Fibroblast of skin of left quadriceps (primary cell): ENCODE results near the gene ATL3.
"Not testable (repeated sequence)": the region's sequence is repeated elsewhere in the genome, so short reads cannot be mapped to it uniquely, and the experiment has no call there.

Experiments
- DNase-seq, 2 experiments: peaks; one replicate each; pipeline ENCODE4 v3.0.0-alpha.2; 2013; ENCODE audit warnings: low read depth in 2 of 2

Gene ATL3

DNA sequence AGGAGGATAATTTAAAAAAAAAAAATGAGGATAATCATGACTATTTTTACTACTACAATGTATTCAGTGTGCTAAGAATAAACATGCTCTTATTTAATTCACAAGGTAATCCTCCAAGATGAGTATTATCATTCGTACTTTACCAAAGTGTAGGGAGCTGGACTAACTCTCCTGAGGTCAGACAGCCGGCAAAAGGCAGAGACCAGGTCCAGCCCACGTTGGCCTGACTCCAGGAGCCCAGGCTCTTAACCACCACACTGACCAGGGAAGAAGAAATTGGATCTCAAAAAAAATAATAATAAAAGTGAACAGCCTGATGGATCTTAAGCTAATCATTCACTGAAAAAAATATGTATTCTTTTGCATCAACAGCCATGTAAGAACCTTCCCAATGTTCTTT is 82.2 kb downstream of the ATL3 start:
- DNase-seq = no peak

DNA sequence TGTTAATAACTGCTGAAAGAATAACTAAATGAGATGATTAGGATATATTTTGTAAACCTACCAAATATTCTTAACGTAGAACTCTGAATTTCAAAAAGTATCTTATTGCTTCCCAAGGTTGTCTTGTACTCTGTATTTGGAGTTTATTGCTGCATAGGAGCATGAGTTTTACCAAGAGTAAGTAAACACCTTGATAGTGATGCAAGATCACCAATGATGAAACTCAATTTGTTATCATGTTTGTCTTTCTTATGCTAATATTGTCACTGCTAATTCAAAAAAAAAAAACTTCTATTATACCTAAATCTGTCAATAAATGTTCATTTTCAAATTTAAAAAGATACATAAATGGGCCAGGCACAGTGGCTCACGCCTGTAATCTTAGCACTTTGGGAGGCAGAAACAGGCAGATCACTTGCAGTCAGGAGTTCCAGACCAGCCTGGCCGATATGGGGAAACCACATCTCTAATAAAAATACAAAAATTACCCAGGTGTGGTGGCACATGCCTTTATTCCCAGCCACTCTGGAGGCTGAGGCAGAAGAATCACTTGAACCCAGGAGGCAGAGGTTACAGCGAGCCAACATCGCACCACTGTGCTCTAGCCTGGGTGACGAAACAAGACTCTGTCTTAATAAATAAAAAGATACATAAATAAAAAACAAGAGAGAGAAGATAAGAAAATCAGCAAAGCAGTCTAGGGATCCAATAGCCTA is 84.6 kb downstream of the ATL3 start:
- DNase-seq = no peak

DNA sequence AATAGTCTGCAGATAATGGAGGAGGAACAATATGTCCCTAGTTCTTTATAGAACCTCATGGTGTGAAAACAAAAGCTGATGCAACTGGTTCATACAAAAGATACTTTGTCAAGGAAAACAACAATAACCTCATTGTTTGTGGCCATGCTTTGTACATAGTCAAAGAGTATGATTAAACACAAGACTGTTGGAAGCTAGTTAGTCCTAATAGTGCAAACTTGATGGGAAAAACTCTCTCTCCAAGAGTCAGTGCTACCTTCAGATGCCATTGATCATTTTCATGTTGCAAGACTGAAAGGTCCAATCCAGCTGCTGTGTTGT is 87.9 kb downstream of the ATL3 start:
- no peak for DNase-seq

DNA sequence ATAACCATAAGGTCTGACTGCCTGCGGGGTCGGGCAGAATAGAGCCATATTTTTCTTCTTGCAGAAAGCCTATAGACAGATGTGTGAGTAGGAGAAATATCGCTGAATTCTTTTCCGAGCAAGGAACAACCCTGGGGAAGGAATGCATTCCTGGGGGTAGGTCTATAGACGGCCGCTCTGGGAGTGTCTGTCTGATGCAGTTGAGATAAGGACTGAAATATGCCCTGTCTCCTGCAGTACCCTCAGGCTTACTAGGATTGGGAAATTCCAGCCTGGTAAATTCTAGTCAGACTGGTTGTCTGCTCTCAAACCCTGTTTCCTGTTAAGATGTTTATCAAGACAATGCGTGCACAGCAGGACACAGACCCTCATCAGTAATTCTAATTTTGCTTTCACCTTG is 90.0 kb downstream of the ATL3 start:
- not testable (repeated sequence) for DNase-seq

DNA sequence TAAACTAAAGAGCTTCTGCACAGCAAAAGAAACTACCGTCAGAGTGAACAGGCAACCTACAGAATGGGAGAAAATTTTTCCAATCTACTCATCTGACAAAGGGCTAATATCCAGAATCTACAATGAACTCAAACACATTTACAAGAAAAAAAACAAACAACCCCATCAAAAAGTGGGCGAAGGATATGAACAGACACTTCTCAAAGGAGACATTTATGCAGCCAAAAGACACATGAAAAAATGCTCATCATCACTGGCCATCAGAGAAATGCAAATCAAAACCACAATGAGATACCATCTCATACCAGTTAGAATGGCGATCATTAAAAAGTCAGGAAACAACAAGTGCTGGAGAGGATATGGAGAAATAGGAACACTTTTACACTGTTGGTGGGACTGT is 92.3 kb downstream of the ATL3 start:
- DNase-seq = not testable (repeated sequence)

DNA sequence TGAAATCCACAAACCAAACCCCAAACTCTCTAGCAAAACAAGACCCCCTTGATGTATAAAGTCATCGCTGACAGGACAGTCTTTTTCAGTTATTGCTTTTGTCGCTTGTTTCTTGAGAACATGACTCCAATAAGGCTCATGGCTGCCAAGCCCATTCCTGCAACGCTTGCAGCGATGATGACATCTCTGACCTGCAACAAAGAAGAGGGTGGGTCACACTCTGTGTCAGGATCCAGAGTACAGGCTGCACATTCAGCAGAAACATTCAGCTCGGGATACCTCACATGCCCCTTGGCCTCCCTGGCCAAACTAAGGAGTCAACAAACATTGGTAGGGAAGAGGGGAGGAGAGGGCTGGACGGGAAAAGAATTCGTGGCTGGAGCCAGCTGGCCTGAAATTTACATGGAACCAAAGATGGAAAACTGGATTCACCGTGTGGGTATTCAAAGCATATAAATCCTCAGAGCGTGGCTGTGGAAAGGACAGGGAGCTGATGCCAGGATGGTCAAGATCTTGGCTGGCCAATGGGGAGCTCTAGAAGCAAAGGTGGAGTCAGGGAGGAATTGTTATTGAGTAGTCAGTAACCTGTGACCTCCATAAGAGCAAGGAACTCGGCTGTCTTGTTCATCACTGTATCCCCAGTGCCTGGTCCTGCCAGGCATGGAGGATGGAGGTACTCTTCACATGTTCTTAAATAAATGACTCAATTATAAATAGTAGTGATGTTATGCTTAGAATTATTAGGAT is 96.1 kb downstream of the ATL3 start:
- no peak for DNase-seq
